ACC112 (cell line): ENCODE measurements around the gene PSORS1C1.
A peak's percentile ranks its signal among the peaks of the same experiment; 100 is the strongest.
"Not testable (repeated sequence)": the region's sequence is repeated elsewhere in the genome, so short reads cannot be mapped to it uniquely, and the experiment has no call there.

ENCODE experiments used
- H2AFZ ChIP-seq: fragments of 200-600 bp; sonication (generic); one replicate; pipeline ENCODE4 v1.6.0; 2017; ENCODE audit warnings: antibody characterized with exemption, low read length; ENCODE audit not compliant: unreplicated experiment
- H3K27ac ChIP-seq: fragments of 200-600 bp; sonication (generic); 2 replicates; pipeline ENCODE4 v1.5.1; 2014; ENCODE audit warnings: low read depth, mild to moderate bottlenecking, antibody characterized with exemption, low read length, moderate library complexity
- H3K27me3 ChIP-seq: fragments of 200-600 bp; sonication (generic); 2 replicates; pipeline ENCODE4 v1.6.1; 2014; ENCODE audit warnings: mild to moderate bottlenecking, antibody characterized with exemption, low read length, moderate library complexity, mixed read lengths; ENCODE audit not compliant: insufficient read depth
- H3K36me3 ChIP-seq: fragments of 200-600 bp; sonication (generic); 2 replicates; pipeline ENCODE4 v1.6.1; 2016; ENCODE audit warnings: mild to moderate bottlenecking, antibody characterized with exemption, low read length, moderate library complexity, mixed read lengths; ENCODE audit not compliant: insufficient read depth
- H3K4me1 ChIP-seq: fragments of 200-600 bp; sonication (generic); one replicate; pipeline ENCODE4 v1.6.1; 2016; ENCODE audit warnings: low read length, mixed read lengths; ENCODE audit not compliant: insufficient read depth, unreplicated experiment, control insufficient read depth
- H3K4me3 ChIP-seq: fragments of 200-600 bp; sonication (generic); 2 replicates; pipeline ENCODE4 v1.5.1; 2014; ENCODE audit warnings: mild to moderate bottlenecking, low read depth, low read length
- H3K79me2 ChIP-seq: fragments of 200-600 bp; sonication (generic); one replicate; pipeline ENCODE4 v1.6.0; 2016; ENCODE audit warnings: low read length; ENCODE audit not compliant: control insufficient read depth, unreplicated experiment, insufficient read depth

The PSORS1C1 gene

DNA sequence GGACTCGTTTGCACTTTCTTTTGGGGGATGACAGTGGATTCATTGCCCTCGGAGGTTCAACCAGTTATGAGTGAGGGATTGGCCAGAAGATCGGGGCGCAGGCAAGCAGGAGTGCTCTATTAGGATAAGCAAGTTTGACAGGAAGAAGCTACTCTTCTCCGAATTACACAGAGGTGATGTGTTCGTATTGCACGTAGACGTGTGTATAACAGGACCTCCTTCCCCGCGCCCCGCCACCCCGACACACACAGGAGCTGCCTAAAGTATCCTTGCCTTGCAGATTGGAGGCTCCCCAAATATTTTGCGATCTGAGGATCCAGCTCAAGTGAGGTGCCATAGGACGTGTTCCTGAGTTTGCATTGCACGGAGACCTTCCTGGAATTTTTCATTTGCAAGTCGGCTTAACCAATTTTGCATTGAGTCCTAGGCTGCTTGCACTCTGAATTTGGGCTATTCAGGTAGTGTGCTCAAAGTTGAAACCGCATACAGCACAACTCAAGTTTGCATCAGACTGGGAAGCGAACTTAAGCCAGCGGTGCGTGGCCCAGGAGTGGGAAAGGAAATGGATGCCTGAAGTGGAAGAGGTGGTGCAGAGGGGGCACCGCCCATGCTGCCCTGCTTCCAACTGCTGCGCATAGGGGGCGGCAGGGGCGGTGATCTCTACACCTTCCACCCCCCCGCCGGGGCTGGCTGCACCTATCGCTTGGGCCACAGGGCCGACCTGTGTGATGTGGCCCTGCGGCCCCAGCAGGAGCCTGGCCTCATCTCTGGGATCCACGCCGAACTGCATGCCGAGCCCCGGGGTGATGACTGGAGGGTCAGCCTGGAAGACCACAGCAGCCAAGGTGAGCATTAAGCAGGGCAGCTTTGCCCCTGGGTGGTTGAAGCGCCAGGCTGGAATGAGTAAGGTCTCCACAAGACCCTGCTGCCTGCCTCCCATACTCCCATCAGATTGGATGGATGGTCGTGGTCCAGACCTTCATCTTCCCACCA, 44.6 kb downstream of the PSORS1C1 start:
- Histone ChIP-seq H3K27me3 (no peaks in the 10 kb centered on the region), H3K36me3 (peaks cover 24% of the 10 kb centered on the region), H3K4me3 (peak overlapping the region; percentile 92), H3K27ac (peak overlapping the region; percentile 30), H3K79me2 (peaks cover 18% of the 10 kb centered on the region), H2AFZ (peak overlapping the region; percentile 52), H3K4me1 (peaks cover 34% of the 10 kb centered on the region)

DNA sequence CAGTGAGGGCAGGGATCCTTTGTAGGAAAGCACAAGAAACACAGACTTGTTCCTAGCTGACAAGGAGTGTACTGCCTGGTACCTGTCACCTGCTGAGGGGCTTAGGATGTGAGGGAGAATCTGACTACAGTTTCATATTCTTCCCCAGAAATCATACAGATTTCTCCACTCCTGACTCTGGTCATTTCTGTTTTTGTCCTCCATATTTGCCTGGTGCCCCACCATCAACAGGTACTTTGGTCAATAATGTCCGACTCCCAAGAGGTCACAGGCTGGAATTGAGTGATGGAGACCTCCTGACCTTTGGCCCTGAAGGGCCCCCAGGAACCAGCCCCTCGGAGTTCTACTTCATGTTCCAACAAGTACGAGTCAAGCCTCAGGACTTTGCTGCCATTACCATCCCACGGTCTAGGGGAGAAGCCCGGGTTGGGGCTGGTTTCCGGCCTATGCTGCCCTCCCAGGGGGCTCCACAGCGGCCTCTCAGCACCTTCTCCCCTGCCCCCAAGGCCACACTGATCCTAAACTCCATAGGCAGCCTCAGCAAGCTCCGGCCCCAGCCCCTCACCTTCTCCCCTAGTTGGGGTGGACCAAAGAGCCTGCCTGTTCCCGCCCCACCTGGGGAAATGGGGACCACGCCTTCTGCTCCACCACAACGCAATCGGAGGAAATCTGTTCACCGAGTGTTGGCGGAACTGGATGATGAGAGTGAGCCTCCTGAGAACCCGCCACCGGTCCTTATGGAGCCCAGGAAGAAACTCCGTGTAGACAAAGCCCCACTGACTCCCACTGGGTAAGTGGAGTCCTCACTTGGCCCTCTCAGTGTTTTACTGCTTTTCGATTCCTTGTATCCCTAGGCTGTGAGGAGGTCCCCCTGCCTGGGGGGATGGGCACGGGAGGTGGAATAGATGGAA, 46.9 kb downstream of the PSORS1C1 start:
- H3K4me1 ChIP-seq, result peaks cover 34% of the 10 kb centered on the region
- peaks cover 18% of the 10 kb centered on the region for H3K79me2 ChIP-seq
- no peak overlapping the region for H3K4me3 ChIP-seq
- no peak overlapping the region for H2AFZ ChIP-seq
- peaks cover 8% of the 10 kb centered on the region for H3K36me3 ChIP-seq
- no peak overlapping the region for H3K27ac ChIP-seq
- no peaks in the 10 kb centered on the region for H3K27me3 ChIP-seq

DNA sequence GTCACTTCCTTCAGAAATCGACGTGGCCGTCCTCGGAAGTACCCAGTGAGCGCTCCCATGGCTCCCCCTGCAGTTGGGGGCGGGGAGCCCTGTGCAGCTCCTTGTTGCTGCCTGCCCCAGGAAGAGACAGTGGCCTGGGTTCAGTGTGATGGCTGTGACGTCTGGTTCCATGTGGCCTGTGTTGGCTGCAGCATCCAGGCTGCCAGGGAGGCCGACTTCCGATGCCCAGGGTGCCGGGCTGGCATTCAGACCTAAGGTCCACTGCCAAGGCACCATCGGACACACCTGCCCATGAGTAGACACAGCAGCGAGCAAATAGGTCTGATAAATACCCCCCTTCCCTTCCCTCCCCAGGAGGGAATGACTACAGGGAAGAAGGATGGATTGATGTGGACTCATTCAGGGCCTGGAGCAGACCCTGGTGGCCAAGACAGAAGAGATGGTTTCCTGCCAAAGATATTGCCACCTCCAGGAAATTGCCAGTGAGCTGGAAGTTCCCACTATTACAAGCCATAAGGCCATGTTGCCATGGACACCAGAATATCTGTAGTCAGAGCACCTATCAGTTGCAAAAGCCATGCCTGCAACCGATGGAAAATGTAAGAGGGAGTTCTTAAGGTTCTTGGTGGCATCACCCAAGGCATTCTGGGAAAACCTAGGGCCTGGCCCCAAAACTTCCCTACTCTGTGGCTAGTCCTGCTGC, 48.0 kb downstream of the PSORS1C1 start:
- peaks cover 7% of the 10 kb centered on the region for H3K36me3 ChIP-seq
- H3K27ac ChIP-seq, result no peak overlapping the region
- peaks cover 24% of the 10 kb centered on the region for H3K4me1 ChIP-seq
- no peak overlapping the region for H3K4me3 ChIP-seq
- no peak overlapping the region for H2AFZ ChIP-seq
- H3K79me2 ChIP-seq, result peaks cover 18% of the 10 kb centered on the region
- no peaks in the 10 kb centered on the region for H3K27me3 ChIP-seq

DNA sequence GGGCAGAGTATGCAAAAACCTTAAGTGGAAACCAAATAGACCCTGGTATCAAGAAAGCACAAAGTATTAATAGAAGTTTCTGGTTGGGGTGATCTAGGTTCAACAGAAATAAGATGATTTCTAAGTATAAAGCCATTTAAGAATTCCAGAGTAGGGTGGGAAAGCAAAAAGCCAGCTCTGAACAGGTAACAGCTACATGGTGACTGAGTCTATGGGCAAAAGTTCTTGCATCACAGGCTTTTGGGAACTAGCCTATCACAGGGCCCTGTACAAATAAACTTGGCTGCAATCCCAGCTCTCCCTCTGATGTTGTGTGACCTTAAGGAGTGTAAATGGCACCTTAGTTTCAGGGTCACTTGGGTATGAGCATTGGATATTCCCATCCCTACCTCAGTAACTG, 49.3 kb downstream of the PSORS1C1 start:
- Histone ChIP-seq H3K36me3 (peaks cover 7% of the 10 kb centered on the region), H2AFZ (no peak overlapping the region), H3K4me3 (no peak overlapping the region), H3K27ac (peak overlapping the region; percentile 13; the same call in 1 of the 2 replicates), H3K27me3 (no peaks in the 10 kb centered on the region), H3K4me1 (peaks cover 24% of the 10 kb centered on the region), H3K79me2 (peaks cover 16% of the 10 kb centered on the region)

DNA sequence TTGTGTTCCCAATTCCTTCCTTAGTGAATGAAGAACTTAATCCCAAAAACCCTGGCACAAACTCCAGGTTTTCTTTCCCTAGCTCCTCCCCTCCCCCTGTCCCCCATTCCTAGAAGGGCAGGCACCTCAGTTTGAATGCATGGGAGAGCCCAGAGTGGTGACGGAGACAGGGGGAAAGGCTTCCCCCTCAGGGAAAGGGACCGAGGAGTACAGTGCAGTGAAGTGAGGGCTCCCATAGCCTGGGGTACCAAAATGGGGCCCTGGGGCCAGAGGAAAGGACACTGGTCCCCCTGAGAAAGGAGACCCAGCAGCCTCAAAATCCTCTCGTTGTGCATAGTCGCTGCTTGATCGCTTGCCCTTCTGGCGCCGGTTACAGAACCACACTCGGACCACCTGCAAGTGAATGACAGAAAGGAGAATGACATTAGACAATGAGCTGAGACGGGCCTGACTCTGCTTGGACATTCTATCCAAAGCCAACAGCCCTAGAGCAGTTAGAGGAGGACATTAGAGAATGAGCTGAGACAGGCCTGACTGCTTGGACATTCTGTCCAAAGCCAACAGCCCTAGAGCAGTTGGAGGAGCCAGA, 50.0 kb downstream of the PSORS1C1 start:
- H3K79me2 ChIP-seq, H3K27me3 ChIP-seq, H3K27ac ChIP-seq, H3K36me3 ChIP-seq, H2AFZ ChIP-seq, H3K4me3 ChIP-seq: not testable (repeated sequence)
- H3K4me1 ChIP-seq, result peaks cover 20% of the 10 kb centered on the region

DNA sequence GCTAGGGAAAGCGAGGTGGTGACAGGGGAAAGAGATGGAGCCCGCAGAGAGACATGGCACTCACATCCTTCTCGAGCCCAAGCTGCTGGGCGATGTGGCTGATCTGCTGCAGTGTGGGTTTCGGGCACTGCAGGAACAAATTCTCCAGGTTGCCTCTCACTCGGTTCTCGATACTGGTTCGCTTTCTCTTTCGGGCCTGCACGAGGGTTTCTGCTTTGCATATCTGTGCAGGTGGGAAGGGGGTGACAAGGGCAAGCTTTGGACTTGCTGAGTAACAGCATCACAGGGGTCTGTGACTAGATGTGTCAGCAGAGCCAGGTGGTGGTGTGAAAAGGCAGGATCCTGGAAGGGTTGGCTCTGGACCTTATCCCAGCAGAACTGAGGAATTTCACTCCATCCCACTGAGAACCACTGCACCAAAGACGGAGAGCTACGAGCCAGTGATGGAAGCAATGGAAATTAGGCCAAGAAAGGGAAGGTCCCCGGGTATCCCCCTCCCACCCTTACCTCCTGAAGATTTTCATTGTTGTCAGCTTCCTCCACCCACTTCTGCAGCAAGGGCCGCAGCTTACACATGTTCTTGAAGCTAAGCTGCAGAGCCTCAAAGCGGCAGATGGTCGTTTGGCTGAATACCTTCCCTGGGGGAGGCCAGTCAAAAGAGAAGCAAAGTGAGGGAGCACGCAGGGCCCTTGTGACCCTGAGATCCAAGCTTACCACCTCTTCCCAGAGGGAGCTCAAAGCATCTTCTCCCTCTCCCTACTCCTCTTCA, 50.6 kb downstream of the PSORS1C1 start:
- not testable (repeated sequence) for H3K27ac ChIP-seq, H3K79me2 ChIP-seq, H3K27me3 ChIP-seq, H3K36me3 ChIP-seq, H3K4me3 ChIP-seq, H2AFZ ChIP-seq
- H3K4me1 ChIP-seq, result peaks cover 14% of the 10 kb centered on the region

DNA sequence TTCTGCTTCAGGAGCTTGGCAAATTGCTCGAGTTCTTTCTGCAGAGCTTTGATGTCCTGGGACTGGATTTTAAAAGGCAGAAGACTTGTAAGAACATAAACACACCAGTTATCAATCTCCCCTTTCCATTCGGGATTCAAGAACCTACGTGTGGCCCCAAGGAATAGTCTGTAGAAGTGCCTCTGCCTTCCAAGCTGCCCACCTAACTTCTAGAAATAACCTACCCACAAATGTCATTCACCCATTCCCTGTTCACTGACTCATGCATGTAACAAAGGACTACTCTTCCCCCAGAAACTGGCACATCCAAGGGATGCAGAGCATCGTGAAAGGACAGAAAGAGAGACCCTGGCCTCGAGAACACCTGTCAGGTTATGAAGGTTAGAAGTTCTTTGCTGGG, 51.4 kb downstream of the PSORS1C1 start:
- H3K4me1 ChIP-seq, result peaks cover 14% of the 10 kb centered on the region
- H3K27ac ChIP-seq, result no peak overlapping the region
- peaks cover 7% of the 10 kb centered on the region for H3K36me3 ChIP-seq
- H3K27me3 ChIP-seq, result no peaks in the 10 kb centered on the region
- H2AFZ ChIP-seq, result no peak overlapping the region
- peaks cover 3% of the 10 kb centered on the region for H3K79me2 ChIP-seq
- no peak overlapping the region for H3K4me3 ChIP-seq

DNA sequence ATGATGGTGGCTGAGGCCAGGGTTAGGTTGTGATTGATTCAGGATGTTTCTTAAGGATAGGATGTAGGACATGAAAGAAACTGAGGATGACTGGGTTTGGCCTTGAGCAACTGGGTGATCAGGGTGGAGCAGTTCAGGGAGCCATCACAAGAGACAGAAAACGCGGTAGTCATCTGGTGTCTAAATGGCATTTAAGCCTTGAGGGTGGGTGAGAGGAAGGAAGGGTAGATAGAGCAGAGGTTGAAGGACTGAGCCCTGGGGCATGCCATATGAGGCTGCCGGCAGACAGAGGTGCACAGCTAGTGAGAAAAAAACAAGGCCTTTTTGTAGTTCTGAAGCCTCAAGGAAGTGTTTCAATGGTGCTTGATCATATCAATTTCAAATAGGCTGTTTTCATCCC, 54.0 kb downstream of the PSORS1C1 start:
- Histone ChIP-seq H3K4me1 (peaks cover 10% of the 10 kb centered on the region), H3K4me3 (no peak overlapping the region), H3K79me2 (no peaks in the 10 kb centered on the region), H3K27ac (no peak overlapping the region), H3K27me3 (no peaks in the 10 kb centered on the region), H2AFZ (no peak overlapping the region), H3K36me3 (no peaks in the 10 kb centered on the region)

DNA sequence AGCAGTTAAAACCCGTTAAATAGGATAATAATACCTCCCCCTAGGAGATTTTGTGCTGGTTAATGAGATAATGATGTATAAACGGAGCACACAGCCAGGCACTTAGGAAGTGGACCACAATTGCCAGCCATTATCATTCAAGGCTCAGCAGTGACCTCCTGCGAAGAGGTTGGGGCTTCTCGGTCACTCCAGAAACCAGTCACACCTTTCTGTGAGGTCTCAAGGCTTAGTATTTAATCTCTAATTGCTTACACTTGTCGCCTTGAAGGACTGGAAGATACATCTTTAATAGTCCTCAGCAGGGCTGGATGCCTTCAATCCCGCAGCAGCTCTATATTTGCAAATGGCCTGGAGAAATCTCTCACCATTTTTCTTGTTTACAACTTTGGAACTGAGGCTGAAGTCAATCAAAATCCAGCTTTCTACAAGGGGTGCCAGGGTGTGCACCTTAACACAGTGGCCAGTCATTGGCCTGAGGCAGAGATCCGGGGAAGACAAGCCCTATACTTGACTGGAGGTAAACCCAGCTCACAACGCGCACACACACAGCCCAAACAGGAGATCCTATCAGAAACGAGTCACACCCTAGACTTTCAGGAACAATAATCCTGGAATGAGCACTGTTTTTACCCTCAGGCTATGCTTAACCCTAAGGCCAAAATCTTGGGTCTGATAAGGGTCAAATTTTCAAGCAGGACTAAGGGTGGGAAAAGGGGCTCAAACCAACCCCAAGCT, 54.7 kb downstream of the PSORS1C1 start:
- no peak overlapping the region for H3K4me3 ChIP-seq
- no peaks in the 10 kb centered on the region for H3K27me3 ChIP-seq
- no peaks in the 10 kb centered on the region for H3K36me3 ChIP-seq
- no peak overlapping the region for H3K27ac ChIP-seq
- H3K4me1 ChIP-seq, result peaks cover 7% of the 10 kb centered on the region
- no peak overlapping the region for H2AFZ ChIP-seq
- H3K79me2 ChIP-seq, result no peaks in the 10 kb centered on the region
